GM12865 (cell line): Measurements from ENCODE around the gene CDC45.

Experiments
- DNase-seq: peaks from one replicate; pipeline ENCODE4 v3.0.0; 2010; ENCODE audit warnings: low read depth
- H3K4me3 ChIP-seq: 2 replicates; pipeline ENCODE4 v1.5.1; 2011; ENCODE audit warnings: mild to moderate bottlenecking, low read depth, low read length, control low read depth
- CTCF ChIP-seq: IDR thresholded peaks from 2 replicates; pipeline ENCODE4 v1.5.1; 2011; ENCODE audit warnings: low read length, control low read depth, low read depth, inconsistent platforms; ENCODE audit not compliant: insufficient read depth; ENCODE audit errors: missing control alignments

Gene CDC45

GRCh38 chr22:19451570-19451969, 28.1 kb upstream of the CDC45 start:
- no peak for DNase-seq
- no peak for TF ChIP-seq CTCF
- H3K4me3 ChIP-seq: no peak overlapping the region

- TF ChIP-seq CTCF: no peak
- no peak overlapping the region for H3K4me3 ChIP-seq
Observed at GRCh38 chr22:19453718-19454117, 26.0 kb upstream of the CDC45 start.

GRCh38 chr22:19454156-19454555, 25.6 kb upstream of the CDC45 start:
- no peak for DNase-seq
- TF ChIP-seq CTCF: no peak
- H3K4me3 ChIP-seq: no peak overlapping the region

More at GRCh38 chr22:19453718-19454117, 26.0 kb upstream of the CDC45 start:
- no peak for DNase-seq

- no peak for TF ChIP-seq CTCF
- no peak overlapping the region for H3K4me3 ChIP-seq
- DNase-seq: no peak
Observed at GRCh38 chr22:19455033-19455432, 24.7 kb upstream of the CDC45 start.

GRCh38 chr22:19455585-19456370, 23.9 kb upstream of the CDC45 start:
- H3K4me3 ChIP-seq: no peak overlapping the region
- TF ChIP-seq CTCF: no peak
- DNase-seq: no peak

GRCh38 chr22:19456541-19456940, 23.2 kb upstream of the CDC45 start:
- no peak for TF ChIP-seq CTCF
- no peak overlapping the region for H3K4me3 ChIP-seq
- no peak for DNase-seq
